ENCODE measurements around the gene ASTN2.

DNA sequence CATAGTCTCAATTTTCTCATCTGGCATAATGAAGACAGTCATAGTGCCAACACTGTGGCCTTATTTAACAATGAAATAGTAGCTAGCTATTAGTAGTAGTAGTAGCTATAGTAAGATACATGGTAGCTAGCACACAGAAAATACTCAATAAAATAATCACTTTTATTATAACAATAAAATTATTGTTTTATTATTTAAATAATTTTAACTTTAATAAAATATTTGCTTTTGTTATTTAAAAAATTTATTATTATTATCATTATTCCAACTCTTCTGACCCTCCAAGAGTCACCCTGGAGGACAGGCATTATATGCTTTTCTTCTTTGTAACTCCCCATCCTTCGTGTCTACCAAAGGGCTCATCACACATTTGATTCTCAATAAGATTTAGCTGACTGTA lies 475.7 kb downstream of the ASTN2 start:
- TF ChIP-seq, protein P1, sequence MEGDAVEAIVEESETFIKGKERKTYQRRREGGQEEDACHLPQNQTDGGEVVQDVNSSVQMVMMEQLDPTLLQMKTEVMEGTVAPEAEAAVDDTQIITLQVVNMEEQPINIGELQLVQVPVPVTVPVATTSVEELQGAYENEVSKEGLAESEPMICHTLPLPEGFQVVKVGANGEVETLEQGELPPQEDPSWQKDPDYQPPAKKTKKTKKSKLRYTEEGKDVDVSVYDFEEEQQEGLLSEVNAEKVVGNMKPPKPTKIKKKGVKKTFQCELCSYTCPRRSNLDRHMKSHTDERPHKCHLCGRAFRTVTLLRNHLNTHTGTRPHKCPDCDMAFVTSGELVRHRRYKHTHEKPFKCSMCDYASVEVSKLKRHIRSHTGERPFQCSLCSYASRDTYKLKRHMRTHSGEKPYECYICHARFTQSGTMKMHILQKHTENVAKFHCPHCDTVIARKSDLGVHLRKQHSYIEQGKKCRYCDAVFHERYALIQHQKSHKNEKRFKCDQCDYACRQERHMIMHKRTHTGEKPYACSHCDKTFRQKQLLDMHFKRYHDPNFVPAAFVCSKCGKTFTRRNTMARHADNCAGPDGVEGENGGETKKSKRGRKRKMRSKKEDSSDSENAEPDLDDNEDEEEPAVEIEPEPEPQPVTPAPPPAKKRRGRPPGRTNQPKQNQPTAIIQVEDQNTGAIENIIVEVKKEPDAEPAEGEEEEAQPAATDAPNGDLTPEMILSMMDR (IDR thresholded peaks at IDR 0.05): no peak
- no peak for TF ChIP-seq POLR2A (IDR thresholded peaks at IDR 0.05)
- TF ChIP-seq POLR2AphosphoS5 (IDR thresholded peaks at IDR 0.05): no peak
